Activated CD8-positive, alpha-beta memory T cell treated with anti-CD3 and anti-CD28 coated beads for 48 hours (primary cell): Measurements from ENCODE around the gene TRRAP.

Experiments
- DNase-seq, 3 experiments: peaks; one replicate each; pipeline ENCODE4 v3.0.0-alpha.2; 2020; ENCODE audit warnings: low read depth in 2 of 3, low spot score in 2 of 3

Gene TRRAP

DNA sequence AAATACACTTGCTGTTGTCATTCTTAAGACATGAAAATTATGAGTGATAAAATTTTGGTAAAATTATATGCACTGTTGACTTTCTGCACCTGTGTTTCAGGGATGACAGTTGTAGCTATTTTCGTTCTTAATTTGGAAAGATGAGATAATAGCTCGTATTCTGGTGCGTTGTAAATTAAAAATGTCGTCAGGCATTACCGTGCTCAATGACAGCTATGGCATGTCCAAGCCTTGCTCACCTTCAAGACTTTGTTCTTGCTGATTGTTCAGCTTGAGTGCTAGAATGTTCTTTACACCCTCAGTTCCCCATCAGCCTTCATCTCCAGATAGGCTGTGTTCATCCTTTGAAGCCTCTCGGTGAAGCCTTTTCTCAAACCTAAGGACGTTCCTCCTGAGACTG is 21.5 kb downstream of the TRRAP start:
- no peak for DNase-seq

DNA sequence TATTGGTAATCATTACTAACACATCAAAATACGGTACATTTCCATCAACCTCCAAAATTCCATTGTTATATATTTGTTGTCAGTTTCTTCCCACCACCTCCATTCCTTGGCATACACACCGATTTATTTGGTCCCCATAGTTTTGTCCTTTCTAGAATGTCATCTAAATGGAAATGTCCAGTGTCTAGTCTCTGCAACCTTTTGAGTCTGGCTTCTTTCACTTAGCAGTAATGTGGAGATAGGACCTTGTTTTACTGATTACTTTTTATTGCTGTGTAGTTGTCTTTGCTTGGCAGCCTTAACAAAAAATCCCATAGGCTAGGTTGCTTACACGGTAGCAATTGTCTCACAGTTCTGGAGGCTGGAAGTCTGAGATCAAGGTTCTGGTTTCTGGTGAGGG is 22.5 kb downstream of the TRRAP start:
- no peak for DNase-seq

DNA sequence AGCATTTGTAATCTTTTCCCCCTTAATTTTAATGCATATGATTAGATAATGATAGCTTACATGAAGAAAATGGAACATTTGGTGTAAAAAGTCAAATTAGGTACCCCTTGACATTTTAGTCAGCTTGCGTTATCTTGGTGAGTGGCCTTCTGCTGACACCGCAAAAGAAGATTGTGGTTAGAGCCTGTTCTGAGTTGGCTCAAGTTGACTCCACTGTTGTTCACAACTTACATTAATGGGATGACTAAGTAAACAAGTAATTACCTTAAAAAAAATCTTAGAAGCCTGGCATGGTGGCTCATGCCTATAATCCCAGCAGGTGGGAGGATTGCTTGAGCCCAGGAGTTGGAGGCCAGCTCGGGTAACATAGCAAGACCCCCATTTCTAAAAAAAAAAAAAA is 24.2 kb downstream of the TRRAP start:
- no peak for DNase-seq

DNA sequence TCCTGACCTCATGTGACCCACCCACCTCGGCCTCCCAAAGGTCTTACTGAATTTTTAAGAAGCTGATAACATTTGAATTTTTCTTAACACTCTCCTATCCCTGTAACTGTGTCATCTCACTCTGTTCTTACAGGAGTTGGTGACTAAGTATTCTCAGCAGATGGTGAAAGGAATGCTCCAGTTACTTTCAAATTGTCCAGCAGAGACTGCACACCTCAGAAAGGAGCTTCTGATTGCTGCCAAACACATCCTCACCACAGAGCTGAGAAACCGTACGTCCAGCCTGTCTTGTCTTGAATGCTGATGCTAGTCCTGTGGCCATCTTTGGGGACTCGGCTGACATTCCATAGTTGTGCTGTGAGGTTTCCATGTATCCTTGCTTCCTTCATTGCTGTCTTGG is 24.9 kb downstream of the TRRAP start:
- no peak for DNase-seq

DNA sequence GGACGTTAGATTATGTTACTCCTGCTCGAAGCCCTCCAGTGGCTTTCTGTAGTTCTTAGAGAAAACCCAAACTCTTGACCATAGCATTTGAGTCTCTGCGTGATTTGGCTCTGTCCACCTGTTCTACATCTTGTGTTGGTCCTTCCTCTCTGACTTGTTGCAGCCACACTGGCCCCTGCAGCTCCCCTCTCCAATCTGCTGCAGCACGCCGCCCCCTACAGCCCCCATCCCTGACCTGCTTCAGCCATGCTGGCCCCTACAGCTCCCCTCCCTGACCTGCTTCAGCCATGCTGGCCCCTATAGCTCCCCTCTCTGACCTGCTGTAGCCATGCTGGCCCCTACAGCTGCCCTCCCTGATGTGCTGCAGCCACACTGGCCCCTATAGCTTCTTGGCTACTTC is 29.2 kb downstream of the TRRAP start:
- no peak for DNase-seq

DNA sequence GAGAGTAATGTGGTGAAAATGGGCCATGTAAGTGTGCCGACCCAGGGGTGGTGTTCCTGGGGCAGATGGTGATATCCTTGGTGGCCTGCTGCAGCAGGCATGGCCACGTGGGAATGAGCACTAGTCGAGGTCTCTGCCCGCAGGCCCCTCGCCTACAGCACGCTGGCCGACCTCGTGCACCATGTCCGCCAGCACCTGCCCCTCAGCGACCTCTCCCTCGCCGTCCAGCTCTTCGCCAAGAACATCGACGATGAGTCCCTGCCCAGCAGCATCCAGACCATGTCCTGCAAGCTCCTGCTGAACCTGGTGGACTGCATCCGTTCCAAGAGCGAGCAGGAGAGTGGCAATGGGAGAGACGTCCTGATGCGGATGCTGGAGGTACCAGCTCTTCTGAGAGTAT is 30.3 kb downstream of the TRRAP start:
- DNase-seq, result no peak

DNA sequence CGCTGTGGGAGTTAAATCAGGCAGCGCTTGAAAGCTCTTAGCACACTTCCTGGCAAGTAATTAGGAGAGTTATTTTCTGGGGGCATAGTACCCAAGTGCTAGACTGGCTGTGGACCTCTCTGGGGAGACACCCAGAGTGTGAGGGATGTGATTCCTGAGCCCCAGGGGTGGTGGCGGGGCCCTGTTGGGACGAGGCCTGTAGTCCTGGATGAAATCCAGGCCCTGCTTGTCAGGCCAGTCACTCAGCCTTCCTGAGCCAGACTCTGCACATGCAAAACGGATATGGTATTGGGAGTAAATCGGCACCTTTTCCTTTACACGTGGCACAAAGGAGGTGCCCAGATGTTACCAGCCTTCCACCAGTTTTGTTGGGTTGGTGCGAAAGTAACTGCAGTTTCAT is 31.2 kb downstream of the TRRAP start:
- DNase-seq, result no peak

DNA sequence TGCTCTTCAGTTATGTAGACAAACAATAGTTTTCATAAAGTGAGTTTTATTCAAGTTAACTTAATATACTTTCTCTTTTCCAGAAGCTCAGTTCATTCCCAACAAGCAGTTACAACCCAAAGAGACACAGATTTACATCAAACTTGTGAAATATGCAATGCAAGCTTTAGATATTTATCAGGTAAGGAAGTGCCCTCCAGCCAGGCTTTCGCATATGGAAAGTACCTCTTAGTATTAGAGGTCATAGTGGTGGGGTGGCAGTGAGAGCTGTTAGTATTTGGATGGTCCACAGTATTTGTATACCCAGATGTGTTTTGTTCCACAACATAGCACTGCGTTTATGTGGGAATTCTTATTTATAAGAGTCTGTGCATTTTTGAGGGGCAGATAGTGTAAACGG is 32.1 kb downstream of the TRRAP start:
- DNase-seq, result no peak

DNA sequence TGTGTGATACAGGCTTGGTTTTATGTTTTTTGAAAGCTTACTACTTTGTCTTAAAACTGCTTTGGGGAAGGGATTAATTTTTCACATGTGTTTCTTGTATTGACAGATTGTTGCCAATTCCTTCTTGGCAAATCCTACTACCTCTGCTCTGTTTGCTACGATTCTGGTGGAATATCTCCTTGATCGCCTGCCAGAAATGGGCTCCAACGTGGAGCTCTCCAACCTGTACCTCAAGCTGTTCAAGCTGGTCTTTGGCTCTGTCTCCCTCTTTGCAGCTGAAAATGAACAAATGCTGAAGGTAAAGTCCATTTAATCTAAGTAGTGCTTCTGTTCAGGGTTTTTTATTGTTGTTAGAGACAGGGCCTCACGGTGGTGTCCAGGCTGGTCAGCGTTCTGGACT is 33.6 kb downstream of the TRRAP start:
- DNase-seq, result no peak

DNA sequence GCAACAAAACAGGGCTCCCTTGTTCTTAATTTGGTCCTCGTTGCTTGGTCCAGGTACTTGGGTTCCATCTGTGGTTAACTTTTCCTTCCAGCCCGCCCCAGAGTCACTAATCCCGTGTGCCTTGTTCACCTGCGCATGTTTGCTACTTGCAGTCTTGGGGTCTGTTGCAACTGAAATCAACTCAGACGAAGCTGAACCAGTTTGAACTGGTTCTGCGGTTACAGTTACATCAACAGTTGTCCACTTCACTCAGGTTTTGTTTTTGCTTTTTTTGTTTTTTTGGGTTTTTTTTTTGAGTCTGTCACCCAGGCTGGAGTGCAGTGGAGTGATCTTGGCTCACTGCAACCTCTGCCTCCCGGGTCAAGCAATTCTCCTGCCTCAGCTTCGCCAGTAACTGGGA is 34.7 kb downstream of the TRRAP start:
- DNase-seq, result no peak

DNA sequence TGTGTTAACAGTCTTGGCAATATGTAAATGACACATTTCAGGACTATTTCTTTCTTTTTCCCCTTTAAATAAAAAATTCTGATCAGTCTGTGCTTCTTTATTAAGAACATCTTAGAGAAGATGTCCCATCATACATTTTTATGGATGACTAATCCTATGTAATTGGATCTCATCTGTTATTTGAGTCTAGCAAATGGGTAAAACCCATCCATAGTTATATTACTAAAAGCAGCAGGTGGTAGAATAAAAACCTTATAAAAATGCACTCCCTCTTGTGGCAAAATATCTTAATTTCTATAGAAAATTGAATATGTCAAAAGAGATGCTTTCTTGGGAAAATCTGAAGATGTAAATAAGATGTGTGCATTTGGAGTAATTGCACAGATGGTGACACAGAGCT is 35.3 kb downstream of the TRRAP start:
- DNase-seq, result no peak

DNA sequence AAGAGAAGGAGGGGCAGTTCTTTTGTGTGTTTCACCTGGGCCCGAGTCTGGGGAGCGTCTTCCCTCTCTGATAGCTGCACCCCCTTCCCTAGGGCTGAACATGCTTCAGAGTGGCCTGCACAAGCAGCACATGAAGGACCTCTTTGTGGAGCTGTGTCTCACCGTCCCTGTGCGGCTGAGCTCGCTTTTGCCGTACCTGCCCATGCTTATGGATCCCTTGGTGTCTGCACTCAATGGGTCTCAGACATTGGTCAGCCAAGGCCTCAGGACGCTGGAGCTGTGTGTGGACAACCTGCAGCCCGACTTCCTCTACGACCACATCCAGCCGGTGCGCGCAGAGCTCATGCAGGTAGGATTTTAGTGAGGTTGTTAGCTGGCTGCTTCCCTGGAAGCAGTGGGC is 39.0 kb downstream of the TRRAP start:
- no peak for DNase-seq

DNA sequence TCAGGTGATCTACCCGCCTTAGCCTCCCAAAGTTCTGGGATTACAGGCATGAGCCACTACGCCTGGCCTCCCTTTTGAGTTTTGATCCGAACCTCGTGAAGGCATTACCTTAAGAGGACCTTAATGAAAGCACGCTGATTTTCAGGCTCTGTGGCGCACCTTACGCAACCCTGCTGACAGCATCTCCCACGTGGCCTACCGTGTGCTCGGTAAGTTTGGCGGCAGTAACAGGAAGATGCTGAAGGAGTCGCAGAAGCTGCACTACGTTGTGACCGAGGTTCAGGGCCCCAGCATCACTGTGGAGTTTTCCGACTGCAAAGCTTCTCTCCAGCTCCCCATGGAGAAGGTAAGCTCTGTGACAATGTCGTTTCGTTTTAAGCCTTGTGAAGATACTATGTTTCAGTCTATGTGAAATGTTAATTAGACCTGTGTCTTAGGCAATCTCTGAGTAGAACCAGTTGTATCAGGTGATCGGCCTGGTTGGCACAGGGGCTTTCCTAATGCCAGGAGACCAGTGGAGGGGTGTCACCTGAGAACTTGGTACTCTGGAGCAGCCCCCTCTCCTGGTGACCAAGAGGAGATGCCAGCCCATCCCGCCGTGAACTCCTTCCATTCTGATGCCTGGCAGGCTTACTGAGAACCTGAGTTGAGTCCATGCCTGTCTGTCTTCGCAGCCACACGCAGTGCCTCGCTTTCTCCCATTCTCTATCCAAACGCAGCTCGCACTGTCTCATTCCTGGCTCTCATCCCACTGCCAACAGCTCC is 43.5 kb downstream of the TRRAP start:
- DNase-seq, result no peak

DNA sequence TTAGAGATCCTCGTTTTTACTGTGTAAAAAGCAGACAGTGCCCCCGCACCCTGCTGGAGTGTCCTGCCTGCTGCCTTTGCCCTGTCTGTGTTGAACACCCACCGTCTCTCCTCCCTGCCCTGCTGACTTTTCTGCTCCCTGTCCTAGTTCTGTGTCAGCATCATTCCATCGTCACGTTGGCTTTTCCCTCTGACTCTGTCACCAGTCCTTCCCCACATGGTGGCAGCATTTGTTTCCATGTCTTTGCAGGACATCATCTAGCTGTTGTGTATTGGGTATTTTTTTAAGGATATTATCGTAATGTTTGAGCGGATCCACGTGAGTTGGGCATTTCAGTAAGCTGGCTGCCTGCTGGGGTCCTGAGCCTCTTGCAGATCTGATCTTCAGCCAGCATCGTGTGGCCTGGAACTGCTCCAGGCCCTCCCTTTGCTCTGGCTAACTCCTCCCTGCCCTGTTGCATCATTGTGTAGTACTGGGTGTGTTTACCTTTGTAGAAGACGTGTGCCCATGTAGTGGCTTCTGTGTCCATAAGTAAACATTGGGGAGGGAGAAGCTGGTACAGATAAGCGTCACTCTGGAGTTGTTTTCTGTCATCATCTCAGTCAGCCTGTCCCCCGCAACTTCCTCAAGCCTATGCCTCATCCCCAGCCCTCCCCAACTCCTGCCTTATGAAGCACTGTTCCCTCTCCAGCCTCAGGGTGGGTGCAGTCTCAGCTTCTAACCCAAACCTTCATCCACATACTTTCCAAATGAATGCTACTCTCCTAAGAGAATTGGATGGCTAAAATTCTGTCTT is 44.3 kb downstream of the TRRAP start:
- no peak for DNase-seq

DNA sequence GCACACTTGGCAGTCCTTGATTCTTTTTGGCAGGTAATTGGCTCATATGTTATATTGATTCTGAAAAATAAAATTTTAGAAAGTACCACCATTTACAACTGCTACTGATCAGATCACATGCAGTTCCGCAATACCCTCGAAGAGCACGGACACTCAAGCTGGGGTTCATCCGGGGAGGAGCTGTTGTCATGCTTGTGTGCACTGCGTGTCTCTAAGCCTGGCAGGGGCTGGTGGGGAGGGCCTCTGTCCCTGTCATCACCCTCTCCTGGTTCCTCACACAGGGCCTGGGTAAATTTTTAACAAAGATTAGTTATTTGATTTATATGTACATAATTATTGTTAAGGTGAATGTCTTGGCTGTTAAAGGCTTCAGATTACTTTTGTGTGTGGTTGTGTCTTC is 45.2 kb downstream of the TRRAP start:
- DNase-seq, result no peak

DNA sequence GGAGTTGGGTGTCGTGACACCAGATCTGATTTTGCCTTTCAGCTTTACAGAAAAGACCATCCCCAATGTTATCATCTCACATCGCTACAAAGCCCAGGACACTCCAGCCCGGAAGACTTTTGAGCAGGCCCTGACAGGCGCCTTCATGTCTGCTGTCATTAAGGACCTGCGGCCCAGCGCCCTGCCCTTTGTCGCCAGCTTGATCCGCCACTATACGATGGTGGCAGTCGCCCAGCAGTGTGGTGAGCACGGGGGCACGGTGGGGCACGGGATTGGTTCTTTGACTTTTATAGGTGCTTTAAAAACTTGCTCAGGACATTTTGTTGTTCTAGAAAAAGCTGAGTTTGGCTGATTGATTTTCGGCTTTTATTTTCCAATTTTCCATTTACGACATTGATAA is 48.8 kb downstream of the TRRAP start:
- DNase-seq, result no peak

DNA sequence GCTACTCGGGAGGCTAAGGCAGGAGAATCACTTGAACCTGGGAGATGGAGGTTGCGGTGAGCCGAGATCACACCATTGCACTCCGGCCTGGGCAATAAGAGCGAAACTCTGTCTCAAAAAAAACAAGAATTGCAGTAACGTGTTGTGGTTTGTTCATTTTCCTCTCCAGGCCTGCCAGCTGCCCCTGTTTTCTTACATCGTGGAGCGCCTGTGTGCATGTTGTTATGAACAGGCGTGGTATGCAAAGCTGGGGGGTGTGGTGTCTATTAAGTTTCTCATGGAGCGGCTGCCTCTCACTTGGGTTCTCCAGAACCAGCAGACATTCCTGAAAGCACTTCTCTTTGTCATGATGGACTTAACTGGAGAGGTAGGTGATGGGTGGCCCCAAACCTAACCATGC is 52.1 kb downstream of the TRRAP start:
- no peak for DNase-seq

DNA sequence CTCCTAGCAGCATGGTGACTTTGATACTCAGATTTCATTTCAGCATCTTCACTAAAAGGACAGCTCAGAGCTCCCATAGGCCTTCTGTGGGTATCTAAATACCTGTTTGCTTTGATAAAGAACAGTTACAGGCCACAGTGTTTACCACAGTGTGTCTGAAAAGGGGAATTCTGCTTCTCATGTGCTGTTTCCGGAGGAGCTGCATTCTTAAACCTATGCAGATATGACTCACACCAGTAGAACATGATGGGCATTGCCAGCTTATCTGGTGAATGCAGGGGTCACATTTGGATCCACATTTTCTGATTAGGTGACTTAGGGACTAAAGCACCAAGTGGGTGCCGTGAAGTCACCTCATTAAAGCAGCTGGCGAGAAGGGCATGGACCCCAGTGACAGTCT is 52.6 kb downstream of the TRRAP start:
- no peak for DNase-seq

DNA sequence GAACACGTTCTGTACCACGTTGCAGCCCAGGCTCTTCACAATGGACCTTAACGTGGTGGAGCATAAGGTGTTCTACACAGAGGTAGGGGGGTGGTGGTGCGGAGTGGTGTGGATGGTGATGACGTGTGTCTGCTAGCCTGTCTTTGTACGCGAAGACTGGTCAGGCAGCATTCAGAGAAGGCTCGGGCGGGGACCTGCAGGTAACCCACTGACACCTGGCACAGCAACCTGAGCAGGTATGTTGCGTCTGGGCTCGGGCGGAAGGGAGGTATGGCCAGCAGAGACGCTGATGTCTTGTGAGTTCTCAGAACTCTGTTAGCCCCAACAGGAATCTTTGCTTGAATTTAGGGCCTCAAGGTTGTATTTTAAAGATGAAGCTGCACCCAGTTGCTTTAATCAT is 55.0 kb downstream of the TRRAP start:
- no peak for DNase-seq

DNA sequence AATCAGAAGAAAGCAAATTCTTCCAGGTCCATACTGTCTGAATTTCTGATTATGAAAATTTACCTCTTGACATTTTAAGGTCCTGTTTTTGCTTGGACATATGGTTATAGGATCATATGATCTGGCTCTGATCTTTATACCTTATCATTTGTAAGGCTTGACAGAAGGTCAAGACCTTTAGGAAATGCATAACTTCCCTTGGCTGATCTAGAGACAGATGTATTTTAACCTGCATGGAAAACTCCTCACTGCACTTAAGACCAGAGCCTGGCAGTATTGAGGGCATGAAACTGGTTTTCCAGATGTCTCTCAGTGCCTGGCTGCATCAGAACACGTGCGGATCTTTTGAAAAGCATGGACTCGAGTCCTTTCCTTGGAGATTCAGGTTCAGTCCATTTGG is 55.9 kb downstream of the TRRAP start:
- no peak for DNase-seq

DNA sequence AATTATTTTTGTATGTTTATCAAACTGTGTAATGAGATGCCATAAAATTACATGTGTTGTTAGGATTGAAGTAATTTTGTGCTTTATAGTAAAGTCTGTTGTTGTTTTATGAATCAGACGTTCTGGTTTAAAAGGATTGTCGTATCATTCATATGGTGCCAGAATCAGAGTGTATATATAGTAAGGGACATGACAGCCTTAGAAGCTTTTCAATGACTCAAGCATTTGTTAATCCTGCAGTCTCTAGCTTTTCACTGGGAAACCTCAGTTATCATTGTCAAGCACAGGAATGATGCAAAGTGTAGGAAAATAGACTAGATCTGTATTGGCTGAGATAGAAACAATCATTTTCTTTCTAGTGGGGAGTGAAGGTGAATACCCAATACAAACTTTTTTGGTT is 57.5 kb downstream of the TRRAP start:
- no peak for DNase-seq

DNA sequence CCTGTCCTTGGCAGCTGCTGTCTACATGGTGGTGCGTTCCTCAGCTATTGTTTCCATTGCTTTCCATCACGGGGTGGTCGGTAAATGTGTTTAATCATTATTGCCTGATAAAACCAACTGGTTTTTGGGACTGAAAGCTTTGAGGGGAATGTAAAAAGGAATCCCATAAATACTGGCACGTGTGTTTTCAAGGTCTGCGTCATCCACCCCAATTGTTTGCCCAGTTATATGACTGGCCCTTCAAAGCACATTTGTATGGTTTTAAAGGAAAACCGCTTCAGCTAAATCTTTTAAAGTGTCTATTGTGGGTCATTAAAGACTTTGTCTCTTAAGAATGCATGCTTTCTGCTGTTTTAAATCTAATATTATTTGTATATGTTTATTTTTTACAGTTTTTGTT is 65.0 kb downstream of the TRRAP start:
- DNase-seq, result no peak

DNA sequence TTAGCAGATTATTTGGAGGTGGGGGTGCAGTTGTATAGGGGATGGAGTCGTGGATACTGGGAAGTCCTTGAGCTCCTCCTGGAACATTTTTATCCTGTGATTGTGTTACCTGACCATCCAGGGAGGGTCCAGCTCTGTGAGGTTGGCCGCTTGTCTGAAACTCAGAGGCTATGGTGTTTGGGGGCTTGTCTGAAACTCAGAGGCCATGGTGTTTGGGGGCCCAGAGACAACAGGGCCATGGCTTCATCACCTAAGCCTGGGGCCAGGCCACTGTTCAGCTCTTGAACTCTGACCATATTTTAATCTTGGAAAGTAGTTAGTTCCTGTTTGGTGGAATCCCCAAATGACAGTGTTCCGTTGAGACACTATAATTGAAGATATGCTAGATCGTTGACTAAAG is 66.1 kb downstream of the TRRAP start:
- DNase-seq, result no peak
